Measurements from ENCODE around the gene SMAD7.

Gene SMAD7, protein sequence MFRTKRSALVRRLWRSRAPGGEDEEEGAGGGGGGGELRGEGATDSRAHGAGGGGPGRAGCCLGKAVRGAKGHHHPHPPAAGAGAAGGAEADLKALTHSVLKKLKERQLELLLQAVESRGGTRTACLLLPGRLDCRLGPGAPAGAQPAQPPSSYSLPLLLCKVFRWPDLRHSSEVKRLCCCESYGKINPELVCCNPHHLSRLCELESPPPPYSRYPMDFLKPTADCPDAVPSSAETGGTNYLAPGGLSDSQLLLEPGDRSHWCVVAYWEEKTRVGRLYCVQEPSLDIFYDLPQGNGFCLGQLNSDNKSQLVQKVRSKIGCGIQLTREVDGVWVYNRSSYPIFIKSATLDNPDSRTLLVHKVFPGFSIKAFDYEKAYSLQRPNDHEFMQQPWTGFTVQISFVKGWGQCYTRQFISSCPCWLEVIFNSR

DNA sequence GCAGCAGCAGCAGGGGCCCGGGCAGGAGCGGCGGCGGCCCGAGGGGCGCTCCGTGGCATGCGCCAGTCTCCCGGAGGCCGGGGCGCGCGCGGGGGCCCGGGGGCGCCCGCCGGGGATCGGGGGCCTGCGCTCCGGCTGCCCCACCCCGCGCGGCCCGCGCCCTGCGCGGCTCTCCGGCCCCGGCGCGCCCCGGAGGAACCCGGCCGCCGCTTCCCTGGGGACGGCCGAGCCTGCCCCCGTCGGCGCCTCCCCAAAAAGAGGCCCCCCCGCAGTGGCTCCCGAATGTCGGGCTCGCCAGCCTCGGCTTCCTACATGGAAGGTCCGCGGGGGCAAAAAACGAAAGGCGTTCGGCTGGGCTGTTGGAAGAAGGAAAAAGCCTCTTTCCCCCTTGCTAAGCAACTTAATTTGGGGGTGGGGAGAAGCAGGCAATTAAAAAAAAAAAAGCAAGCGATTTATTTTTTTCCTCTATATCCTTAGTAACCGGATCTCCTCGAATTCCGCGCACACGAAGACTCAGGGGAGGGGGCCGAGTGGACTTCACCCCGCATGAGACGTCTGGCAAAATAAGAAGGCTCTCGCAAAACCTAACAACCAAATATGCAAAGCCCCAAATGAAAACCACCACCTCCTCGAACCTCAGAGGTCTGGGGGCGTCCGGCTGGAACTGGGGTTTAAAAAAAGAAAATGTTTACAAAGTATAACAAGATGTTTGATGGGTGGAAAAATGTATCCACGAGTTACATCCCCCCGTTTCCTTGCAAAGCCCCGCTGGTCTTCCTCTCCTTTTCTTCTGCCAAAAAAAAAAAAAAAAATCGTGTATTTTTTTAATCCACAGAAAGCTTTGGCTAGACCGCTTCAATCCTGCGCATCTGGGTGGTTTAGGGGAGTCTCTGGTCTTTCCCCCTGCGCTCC lies at the start of gene SMAD7:
SMAD7 (minus strand) TSS at position 430 of the 912 bp plus-strand sequence. CDS start 541 bp downstream, outside the sequence.
- DNase-seq = no peak
- TF ChIP-seq POLR2A (IDR thresholded peaks at IDR 0.05; ENCODE audit: low read length) (no peak), GATA1 (IDR thresholded peaks at IDR 0.05; ENCODE audit: low read depth, low read length) (no peak)

DNA sequence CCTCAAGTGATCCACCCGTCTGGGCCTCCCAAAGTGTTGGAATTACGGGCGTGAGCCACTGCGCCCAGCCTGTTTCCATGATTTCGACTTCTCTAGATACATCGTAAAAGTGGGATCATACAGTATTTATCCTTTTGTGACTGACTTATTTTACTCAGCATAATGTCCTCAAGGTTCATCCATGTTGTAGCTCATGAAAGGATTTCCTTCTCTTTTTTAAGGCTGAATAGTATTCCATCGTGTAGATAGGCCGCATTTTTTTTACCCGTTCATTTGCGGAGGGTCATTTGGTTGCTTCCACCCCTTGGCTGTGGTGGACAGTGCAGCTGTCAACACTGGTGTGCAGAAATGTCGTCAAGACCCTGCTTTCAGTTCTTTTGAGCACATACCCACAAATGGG lies 48.8 kb upstream of the SMAD7 start:
- DNase-seq = no peak
- TF ChIP-seq POLR2A (IDR thresholded peaks at IDR 0.05; ENCODE audit: low read length) (no peak), GATA1 (IDR thresholded peaks at IDR 0.05; ENCODE audit: low read depth, low read length) (no peak)

DNA sequence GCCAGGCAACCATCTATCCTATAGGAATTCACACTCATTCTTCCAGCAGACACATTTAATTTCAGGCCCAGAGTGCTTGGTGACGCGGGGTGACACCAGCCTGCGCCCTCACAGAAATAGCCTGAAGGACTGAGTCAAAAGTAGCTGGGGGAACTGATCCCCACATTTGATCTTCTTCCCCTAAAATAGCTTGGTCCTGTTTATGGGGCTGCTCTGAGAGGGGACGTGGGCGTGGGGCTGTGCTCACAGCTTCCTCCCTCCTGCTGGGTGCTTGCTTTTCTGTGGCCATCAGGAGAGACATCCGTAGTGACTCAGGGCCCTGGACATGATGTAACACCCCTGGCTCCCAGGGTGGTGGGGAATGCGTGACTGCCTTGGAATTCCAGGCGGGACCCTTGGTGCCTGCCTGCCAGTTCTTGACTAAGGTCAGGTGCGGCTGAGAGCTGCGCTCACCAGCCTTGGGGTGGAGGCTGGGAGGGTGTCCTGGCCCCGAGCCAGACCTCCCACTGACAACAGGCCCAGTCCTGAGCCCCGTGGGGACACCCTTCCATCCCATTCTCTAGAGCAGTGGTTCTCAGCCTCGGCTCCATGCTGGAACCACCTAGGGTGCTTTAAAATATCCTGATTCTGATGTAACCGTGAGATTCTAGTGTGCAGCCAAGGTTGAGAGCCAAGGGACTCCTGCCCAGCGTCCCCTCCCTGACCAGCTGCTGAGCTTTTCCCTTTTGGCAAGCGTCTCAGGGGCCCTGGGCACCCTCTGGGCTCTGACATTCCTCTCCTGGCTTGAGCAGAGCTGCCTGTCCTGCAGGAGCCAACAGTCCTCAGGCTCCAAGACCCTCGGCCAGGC lies 47.4 kb upstream of the SMAD7 start:
- TF ChIP-seq GATA1 (IDR thresholded peaks at IDR 0.05; ENCODE audit: low read depth, low read length) (no peak), POLR2A (IDR thresholded peaks at IDR 0.05; ENCODE audit: low read length) (no peak)
- no peak for DNase-seq

DNA sequence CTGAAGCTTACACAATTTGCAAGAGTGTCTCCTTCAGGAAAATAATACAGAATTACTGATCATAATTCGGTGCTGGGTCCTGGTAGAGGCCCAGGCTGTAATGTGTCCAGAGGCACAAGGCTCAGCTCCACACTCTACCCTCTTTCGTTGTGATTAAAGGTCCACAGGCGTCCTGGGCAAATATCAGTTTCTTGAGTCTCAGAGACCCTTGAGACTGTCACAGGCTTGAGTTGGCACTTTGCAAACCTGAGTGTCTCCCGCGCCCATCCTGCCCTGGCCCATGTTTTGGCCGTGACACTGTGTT lies 46.9 kb upstream of the SMAD7 start:
- no peak for TF ChIP-seq POLR2A (IDR thresholded peaks at IDR 0.05; ENCODE audit: low read length)
- TF ChIP-seq GATA1 (IDR thresholded peaks at IDR 0.05; ENCODE audit: low read depth, low read length) = no peak
- no peak for DNase-seq

DNA sequence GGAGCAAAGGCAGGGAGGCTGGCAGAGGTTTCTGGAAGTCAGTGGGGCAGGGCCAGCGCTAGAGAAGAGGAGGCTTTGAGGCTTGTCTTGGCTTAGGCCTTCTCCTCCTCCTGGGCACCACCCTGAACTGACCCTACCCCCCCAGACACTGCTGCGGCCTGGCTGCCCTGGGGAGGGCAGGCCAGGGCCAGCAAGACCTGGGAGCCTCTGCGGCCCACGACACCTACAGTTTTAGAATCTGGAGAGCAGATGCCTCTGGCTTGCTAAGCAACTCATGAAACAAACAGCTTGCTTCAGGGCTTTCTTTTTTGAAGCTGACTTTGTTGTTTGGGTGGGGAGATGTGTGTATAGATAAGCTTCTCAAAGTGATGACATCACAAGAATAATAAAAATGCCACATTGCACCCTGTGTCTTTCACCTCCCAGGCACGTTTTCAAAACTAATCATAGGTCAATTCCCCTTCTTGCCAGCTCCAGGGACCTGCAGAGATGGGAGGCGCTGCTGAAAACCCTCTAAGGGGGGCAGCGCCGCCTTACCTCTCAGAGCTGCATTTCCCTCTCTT lies 46.2 kb upstream of the SMAD7 start:
- no peak for TF ChIP-seq GATA1 (IDR thresholded peaks at IDR 0.05; ENCODE audit: low read depth, low read length)
- no peak for TF ChIP-seq POLR2A (IDR thresholded peaks at IDR 0.05; ENCODE audit: low read length)
- no peak for DNase-seq

DNA sequence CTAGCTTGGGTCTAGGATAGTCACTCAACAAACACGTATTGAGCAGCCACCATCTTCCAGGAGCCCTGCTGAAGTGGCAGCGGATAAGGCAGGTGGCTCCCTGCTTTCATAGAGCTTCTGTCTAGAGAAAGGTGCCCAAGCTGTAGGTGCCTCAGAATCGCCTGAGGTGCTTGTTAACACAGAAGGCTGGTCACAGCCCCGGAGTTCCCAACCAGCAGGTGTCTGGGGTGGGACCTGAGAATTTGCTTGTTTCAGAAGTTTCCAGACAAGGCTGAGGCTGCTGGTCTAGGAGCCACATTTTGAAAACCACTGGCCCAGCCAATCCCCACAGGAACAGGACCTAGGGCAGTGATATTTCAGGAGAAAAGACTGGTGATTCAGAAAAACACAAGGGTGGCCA lies 45.3 kb upstream of the SMAD7 start:
- TF ChIP-seq POLR2A (IDR thresholded peaks at IDR 0.05; ENCODE audit: low read length) (no peak), GATA1 (IDR thresholded peaks at IDR 0.05; ENCODE audit: low read depth, low read length) (no peak)
- no peak for DNase-seq

DNA sequence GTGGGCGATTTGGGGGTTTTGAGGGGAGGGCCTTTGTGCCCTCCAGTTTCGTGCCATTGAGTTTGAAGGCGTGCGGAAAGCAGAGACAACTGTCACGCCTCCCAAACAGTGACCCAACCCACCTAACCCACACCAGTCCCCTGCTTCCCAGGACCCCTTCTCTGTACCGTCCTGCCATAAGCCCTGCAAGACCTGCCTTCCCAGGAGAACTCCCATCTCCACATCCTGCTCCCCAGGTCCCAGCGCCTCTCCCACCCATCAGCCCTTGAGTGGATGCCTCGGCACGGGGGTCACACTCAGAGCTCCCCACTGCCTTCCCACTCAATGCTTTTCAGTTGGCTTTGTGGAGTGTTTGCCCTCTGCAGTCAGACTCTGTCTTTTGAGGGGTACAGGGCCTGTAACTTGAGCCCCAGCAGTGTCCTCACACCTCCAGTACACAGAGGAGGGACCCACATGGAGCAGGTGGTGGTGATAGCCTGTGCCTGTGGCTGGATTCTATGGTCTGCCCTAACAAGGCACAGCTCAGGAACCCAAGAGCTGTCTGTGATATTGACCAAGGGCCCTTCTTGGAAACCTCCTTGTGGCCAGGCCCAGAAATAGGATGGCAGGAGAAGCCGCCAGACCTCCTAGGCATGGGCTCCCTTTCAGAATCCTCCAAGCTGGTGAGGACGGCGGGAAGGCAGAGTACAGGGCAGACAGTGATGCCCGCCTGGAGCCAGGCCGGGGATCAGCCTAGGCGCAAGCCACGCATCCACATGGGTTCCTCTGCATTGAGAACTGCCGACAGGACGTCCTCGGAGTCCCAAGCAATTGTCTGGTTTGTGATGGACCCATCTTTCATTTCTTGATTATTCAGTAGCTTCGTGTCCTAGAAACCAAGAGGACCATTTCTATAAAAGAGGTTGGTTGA lies 44.4 kb upstream of the SMAD7 start:
- no peak for TF ChIP-seq GATA1 (IDR thresholded peaks at IDR 0.05; ENCODE audit: low read depth, low read length)
- TF ChIP-seq POLR2A (IDR thresholded peaks at IDR 0.05; ENCODE audit: low read length) = no peak
- DNase-seq = no peak

DNA sequence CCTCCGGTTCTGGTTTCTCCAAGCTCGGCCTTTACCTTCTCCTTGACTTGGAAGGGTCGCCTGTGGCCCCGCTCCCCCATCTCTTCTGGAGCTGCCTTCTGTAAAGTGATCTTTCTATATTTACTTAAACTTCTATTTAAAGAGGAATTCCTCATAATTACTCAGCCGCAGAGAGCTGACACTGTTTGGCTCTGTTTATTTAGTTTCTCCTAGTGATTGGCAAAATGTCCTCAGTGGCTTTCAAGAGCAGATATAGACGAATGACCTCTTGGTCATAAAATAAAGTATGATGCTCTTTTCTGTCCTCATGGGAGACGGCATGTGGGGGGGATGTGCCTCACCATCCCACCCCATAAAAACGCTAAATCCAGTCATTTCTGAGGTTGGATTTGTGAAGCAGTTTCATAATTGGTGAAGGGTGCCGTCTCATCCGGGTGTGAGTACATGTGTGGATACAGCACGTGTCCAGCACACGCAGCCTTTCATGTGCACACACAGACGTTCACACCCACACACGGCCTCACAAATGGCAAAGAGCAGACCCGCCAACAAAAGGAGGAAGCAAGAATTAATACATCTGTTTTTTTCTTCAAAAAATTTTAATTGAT lies 43.4 kb upstream of the SMAD7 start:
- TF ChIP-seq POLR2A (IDR thresholded peaks at IDR 0.05; ENCODE audit: low read length) = no peak
- no peak for TF ChIP-seq GATA1 (IDR thresholded peaks at IDR 0.05; ENCODE audit: low read depth, low read length)
- no peak for DNase-seq

DNA sequence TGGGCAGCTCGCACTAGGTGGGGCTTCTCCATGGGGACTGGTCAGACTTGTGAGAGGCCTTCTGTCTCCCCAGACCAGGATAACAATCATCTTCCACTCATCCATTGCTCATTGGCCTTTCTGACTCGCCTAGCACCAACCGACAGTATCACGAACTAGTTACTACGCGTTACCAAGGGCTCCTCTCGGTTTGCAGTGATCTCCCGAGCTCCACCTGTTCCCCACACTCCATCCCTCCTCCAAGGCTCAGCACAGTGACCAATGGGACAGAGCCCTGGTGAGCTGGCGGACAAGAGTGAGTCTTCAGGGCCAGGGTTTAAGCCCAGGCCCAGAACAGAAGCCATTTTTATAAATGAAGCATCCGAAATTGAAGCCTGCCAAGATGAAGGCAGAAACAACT lies 42.8 kb upstream of the SMAD7 start:
- DNase-seq = no peak
- TF ChIP-seq GATA1 (IDR thresholded peaks at IDR 0.05; ENCODE audit: low read depth, low read length) (no peak), POLR2A (IDR thresholded peaks at IDR 0.05; ENCODE audit: low read length) (no peak)

DNA sequence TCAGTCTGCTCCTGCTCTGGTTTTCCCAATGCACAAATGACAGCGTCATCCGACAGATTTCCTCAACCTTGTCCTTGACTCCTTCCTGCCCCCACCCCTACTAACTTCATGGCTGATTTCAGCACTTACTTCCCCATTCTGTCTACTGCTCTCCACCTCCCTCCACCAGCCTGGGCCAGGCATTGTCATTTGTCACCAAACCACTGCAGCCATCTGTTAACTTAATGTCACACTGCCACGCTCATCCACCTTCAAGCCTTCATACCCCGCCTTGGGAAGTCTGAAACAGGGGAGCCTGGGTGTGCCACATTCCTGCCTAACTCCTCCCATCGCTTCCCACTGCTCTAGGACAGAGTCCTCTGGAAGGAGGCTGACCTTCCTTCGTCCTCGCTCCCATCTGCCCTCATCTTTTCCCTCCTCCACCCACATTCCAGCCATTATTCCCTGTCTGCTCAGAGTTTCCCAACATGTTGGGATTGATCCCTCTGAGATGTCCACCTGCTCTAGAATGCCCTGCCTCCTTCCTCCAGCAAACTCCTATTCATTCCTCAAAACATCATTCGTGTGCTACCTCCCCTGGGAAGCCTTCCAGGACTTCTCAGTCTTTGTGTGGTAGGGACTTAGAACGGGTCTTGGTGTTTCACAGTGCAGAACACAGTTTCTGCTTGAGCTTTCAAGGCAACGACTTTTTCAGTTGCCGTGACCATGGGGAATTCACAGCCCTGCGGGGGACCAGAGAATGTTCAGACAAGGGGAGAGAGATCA lies 42.2 kb upstream of the SMAD7 start:
- no peak for TF ChIP-seq POLR2A (IDR thresholded peaks at IDR 0.05; ENCODE audit: low read length)
- TF ChIP-seq GATA1 (IDR thresholded peaks at IDR 0.05; ENCODE audit: low read depth, low read length) = no peak
- DNase-seq = no peak

DNA sequence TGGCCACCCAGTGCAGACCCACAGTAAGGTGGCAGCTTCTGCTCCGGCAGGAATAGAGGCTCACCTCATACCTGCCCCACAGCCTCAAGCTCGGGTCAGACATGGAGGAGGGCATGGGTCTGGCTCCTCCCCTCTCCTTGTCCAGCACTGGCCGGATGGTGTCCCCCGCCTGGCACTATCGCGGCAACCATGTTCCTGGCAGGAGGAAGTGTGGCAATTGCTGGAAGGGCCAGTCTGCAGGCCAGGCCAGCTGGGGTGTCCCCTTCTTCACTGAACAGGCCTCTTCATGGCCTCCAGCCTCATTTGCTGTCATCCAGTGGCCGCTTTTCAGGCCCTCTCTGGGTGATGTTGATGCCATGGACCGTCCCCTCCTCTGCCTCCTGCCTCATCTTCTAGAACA lies 41.4 kb upstream of the SMAD7 start:
- no peak for DNase-seq

More for the DNA sequence above, 41.4 kb upstream of the SMAD7 start:
- TF ChIP-seq POLR2A (IDR thresholded peaks at IDR 0.05; ENCODE audit: low read length) = no peak
- no peak for TF ChIP-seq GATA1 (IDR thresholded peaks at IDR 0.05; ENCODE audit: low read depth, low read length)
